GM13977 (cell line): ENCODE data around the gene C2CD2L.
A peak's percentile ranks its signal among the peaks of the same experiment; 100 is the strongest.

Experiments used
- DNase-seq: peaks from one replicate; pipeline ENCODE4 v3.0.0; 2012; ENCODE audit warnings: low spot score
- in situ Hi-C: fragments of 300-500 bp; cut with MboI; formaldehyde crosslinking; loops from one replicate; pipeline ENCODE4 v1.12.0; 2022; ENCODE audit warnings: low sequenced_read_pairs, low pct_unique_long_range_greater_than_20kb, mixed read lengths, inconsistent platforms; ENCODE audit not compliant: unreplicated experiment
- TF ChIP-seq, protein P1 (sequence below): IDR thresholded peaks from 2 replicates; pipeline ENCODE4 v1.5.1; 2012; ENCODE audit warnings: mild to moderate bottlenecking, control low read depth; ENCODE audit not compliant: insufficient read depth; ENCODE audit errors: extremely low read depth, missing control alignments

The C2CD2L gene

GRCh38 chr11:119144825-119145486, 37.8 kb downstream of the C2CD2L start:
- in situ Hi-C loops: no loop called here
- TF ChIP-seq, protein P1, sequence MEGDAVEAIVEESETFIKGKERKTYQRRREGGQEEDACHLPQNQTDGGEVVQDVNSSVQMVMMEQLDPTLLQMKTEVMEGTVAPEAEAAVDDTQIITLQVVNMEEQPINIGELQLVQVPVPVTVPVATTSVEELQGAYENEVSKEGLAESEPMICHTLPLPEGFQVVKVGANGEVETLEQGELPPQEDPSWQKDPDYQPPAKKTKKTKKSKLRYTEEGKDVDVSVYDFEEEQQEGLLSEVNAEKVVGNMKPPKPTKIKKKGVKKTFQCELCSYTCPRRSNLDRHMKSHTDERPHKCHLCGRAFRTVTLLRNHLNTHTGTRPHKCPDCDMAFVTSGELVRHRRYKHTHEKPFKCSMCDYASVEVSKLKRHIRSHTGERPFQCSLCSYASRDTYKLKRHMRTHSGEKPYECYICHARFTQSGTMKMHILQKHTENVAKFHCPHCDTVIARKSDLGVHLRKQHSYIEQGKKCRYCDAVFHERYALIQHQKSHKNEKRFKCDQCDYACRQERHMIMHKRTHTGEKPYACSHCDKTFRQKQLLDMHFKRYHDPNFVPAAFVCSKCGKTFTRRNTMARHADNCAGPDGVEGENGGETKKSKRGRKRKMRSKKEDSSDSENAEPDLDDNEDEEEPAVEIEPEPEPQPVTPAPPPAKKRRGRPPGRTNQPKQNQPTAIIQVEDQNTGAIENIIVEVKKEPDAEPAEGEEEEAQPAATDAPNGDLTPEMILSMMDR: peak; percentile 55
- peak; percentile 85 for DNase-seq

- in situ Hi-C loops: no loop called here
- no peak for DNase-seq
- TF ChIP-seq, protein P1: no peak
Observed at GRCh38 chr11:119145551-119145950, 38.4 kb downstream of the C2CD2L start.

DNA sequence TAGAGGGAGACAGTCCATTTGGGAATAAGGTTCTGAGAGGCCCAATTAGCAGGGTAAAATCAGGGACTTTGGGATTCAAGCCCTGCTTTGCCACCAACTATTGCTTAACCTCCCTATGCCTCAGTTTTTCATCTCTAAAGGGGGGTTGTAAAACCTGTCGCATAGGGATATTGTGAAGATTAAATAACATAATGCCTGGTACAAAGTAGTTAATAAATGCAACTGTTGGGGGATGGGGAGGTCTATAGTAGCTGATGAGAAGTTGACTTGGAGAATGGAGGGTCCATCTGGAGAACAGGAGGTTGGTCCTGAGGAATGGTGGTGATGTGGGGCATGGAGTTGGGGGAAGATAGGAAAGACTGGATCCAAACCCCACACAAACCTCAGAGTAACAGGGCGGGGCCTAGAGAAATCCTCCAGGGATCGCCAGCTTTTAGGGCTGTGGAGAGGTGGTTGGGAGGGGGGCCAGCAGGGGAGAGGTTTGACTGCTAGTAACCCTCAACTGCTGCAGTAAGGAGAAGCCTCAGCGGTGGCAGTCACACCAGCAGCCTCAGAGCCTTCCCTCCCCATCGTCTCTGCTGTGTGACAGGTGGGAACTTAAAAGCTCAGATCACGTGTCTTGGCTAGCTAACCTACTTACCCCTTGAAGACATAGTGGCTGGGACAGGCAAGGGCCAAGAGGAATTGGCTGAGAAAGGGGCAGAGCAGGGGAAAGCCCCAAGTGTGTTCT, 40.6 kb downstream of the C2CD2L start:
- no peak for DNase-seq
- in situ Hi-C loops: no loop called here

DNA sequence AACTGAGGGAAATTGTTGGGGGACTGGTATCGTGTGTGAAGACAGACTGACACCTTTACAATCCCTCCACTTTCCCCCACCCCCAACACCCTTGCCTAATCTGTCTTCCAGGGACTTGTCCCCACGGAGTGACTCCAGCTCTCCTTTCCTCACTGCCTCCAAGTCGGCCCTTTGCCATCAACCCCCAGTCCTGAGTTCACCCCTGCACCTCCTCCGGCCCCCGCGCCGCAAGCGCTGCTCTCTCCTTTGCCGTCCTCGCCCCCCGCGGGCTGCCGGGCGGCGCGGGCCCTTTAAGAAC, 41.5 kb downstream of the C2CD2L start:
- in situ Hi-C loops: no loop called here
- TF ChIP-seq, protein P1: no peak
- no peak for DNase-seq

More for the DNA sequence above, 40.6 kb downstream of the C2CD2L start:
- TF ChIP-seq, protein P1: no peak

- TF ChIP-seq, protein P1: no peak
Observed at GRCh38 chr11:119149018-119149785, 42.1 kb downstream of the C2CD2L start, which contains the start of gene ABCG4. ABCG4 (plus strand) TSS chr11:119149052; CDS start chr11:119149966, 914 bp downstream.

GRCh38 chr11:119149786-119150275, 42.7 kb downstream of the C2CD2L start:
- TF ChIP-seq, protein P1: no peak
- DNase-seq: no peak
- in situ Hi-C loops: no loop called here

More at GRCh38 chr11:119149018-119149785, 42.1 kb downstream of the C2CD2L start, which contains the start of gene ABCG4:
- in situ Hi-C loops: no loop called here
- peak; percentile 56 for DNase-seq
